ENCODE measurements around the gene ALDH5A1. TPM values are rescaled to one million over a fixed set of nuclear protein-coding genes. Genes with fewer than 3 reads are reported as not detected.
"Not testable (repeated sequence)": the region's sequence is repeated elsewhere in the genome, so short reads cannot be mapped to it uniquely, and the experiment has no call there.

The ALDH5A1 gene
- total RNA-seq, 1 experiment from 2014 or later, result 23.2 TPM

GRCh38 chr6:24504649-24505586 lies 10.1 kb downstream of the ALDH5A1 start:
- no peaks in the 10 kb centered on the region for H3K27me3 Mint-ChIP-seq (ENCODE audit: unreplicated experiment)
- H3K4me1 Mint-ChIP-seq (ENCODE audit: low read depth, unreplicated experiment), result peaks cover 33% of the 10 kb centered on the region
- DNase-seq, result peak; percentile 97
- no peak for TF ChIP-seq CTCF (IDR thresholded peaks at IDR 0.05; ENCODE audit: unreplicated experiment)
- CTCF ChIA-PET, result interaction anchor here (0.5 to 1.3 kb wide), 4 partner anchors 10 to 76 kb away, joined by 3 to 7 read pairs (median 3); partner anchors contain the start of gene ALDH5A1
- peak overlapping the region; percentile 51 for H3K4me3 Mint-ChIP-seq (ENCODE audit: low read depth, unreplicated experiment)
- H3K36me3 Mint-ChIP-seq (ENCODE audit: insufficient read depth, unreplicated experiment), result peaks cover 23% of the 10 kb centered on the region
- intact Hi-C loops (cut with micrococcal nuclease; ENCODE audit: unreplicated experiment), result loop anchor here (10.0 kb wide), 1 partner anchor 220 kb away; no protein-coding TSS in a partner anchor
- peak overlapping the region; percentile 81 for H3K27ac Mint-ChIP-seq (ENCODE audit: unreplicated experiment)
- TSS peak; percentile 36 for BruUV-seq (replicated peaks)
- H3K9me3 Mint-ChIP-seq (ENCODE audit: low read depth, unreplicated experiment), result no peaks in the 10 kb centered on the region

GRCh38 chr6:24506814-24507520 lies 12.2 kb downstream of the ALDH5A1 start:
- Mint-ChIP-seq H3K9me3 (ENCODE audit: low read depth, unreplicated experiment) (no peaks in the 10 kb centered on the region), H3K4me3 (ENCODE audit: low read depth, unreplicated experiment) (no peak overlapping the region), H3K27me3 (ENCODE audit: unreplicated experiment) (no peaks in the 10 kb centered on the region), H3K27ac (ENCODE audit: unreplicated experiment) (no peak overlapping the region), H3K4me1 (ENCODE audit: low read depth, unreplicated experiment) (peaks cover 31% of the 10 kb centered on the region), H3K36me3 (ENCODE audit: insufficient read depth, unreplicated experiment) (peaks cover 23% of the 10 kb centered on the region)
- BruUV-seq (replicated peaks), result no TSS peak
- DNase-seq, result no peak
- no peak for TF ChIP-seq CTCF (IDR thresholded peaks at IDR 0.05; ENCODE audit: unreplicated experiment)
- intact Hi-C loops (cut with micrococcal nuclease; ENCODE audit: unreplicated experiment), result loop anchor here (10.0 kb wide), 1 partner anchor 222 kb away; no protein-coding TSS in a partner anchor
- CTCF ChIA-PET, result no interaction called here

GRCh38 chr6:24511976-24512375 lies 17.2 kb downstream of the ALDH5A1 start:
- DNase-seq; H3K27ac Mint-ChIP-seq (ENCODE audit: unreplicated experiment); intact Hi-C loops (cut with micrococcal nuclease; ENCODE audit: unreplicated experiment); BruUV-seq (replicated peaks); H3K4me1 Mint-ChIP-seq (ENCODE audit: low read depth, unreplicated experiment); H3K4me3 Mint-ChIP-seq (ENCODE audit: low read depth, unreplicated experiment); H3K36me3 Mint-ChIP-seq (ENCODE audit: insufficient read depth, unreplicated experiment); H3K27me3 Mint-ChIP-seq (ENCODE audit: unreplicated experiment); H3K9me3 Mint-ChIP-seq (ENCODE audit: low read depth, unreplicated experiment): not testable (repeated sequence)
- CTCF ChIA-PET, result interaction anchor here (0.6 to 1.4 kb wide), 2 partner anchors 9 to 357 kb away, joined by 4 read pairs; no protein-coding TSS in a partner anchor

- no peaks in the 10 kb centered on the region for H3K36me3 Mint-ChIP-seq (ENCODE audit: insufficient read depth, unreplicated experiment)
- no peak overlapping the region for H3K27ac Mint-ChIP-seq (ENCODE audit: unreplicated experiment)
- intact Hi-C loops (cut with micrococcal nuclease; ENCODE audit: unreplicated experiment), result no loop called here
- CTCF ChIA-PET, result no interaction called here
- no peaks in the 10 kb centered on the region for H3K27me3 Mint-ChIP-seq (ENCODE audit: unreplicated experiment)
- no peaks in the 10 kb centered on the region for H3K9me3 Mint-ChIP-seq (ENCODE audit: low read depth, unreplicated experiment)
- no TSS peak for BruUV-seq (replicated peaks)
- TF ChIP-seq CTCF (IDR thresholded peaks at IDR 0.05; ENCODE audit: unreplicated experiment), result no peak
- H3K4me1 Mint-ChIP-seq (ENCODE audit: low read depth, unreplicated experiment), result no peaks in the 10 kb centered on the region
- no peak for DNase-seq
- no peak overlapping the region for H3K4me3 Mint-ChIP-seq (ENCODE audit: low read depth, unreplicated experiment)
Observed at GRCh38 chr6:24513602-24514001, 18.8 kb downstream of the ALDH5A1 start.
